ENCODE results near the gene GOSR2.
"Not testable (repeated sequence)": the region's sequence is repeated elsewhere in the genome, so short reads cannot be mapped to it uniquely, and the experiment has no call there.

GOSR2 gene

DNA sequence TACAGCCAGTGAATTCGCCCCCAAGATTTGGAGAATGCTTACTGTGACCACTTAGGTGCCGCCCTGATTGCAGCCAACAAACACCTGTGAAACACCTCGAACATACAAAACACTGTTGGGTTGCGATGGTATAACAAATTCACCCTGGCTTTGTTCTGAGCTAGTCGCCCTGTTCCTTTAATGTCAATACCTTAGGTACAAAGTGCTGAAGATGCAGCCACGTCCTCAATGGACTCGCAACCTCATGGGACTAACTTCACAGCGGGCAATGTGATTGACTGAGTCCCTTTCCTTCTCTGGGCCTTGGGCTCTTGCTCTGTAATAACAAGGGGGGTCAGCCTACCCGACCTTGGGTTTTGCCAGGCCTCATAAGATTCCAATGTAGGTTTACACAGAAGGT, 28.9 kb upstream of the GOSR2 start:
- no peak for DNase-seq (ENCODE audit: low spot score)

DNA sequence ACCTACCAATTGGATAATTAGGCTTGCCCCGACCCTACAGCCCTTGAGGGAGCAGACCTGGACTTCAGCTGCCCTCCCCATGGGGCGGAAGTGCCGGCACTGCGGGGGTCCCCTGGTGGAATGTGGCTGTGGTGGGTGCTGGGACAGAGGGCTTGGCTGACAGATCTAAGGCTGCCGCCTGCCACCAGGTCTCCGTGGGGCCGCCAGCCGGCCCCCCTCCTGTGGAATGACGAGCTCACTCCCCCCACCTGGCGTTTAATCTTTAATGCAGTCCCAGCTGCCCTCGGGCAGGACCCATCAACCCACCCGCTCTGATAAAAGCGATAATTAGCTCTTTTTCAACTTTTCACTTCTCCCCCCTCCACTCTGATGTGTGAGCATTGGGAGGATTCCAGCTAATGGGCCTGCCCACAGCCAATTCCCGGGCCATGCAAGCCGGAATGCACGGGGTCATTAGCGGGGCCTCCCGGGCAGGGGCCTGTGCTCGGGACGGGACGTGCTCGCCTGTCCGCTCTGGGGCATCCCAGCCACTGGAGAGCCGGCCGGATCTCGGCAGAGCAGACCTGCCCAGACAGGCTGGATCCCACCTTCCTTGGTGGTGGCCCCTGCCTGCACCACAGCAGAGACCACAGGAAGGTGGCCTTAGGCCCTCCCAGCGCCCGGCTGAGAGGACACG, 28.3 kb upstream of the GOSR2 start:
- DNase-seq (ENCODE audit: low spot score): no peak

DNA sequence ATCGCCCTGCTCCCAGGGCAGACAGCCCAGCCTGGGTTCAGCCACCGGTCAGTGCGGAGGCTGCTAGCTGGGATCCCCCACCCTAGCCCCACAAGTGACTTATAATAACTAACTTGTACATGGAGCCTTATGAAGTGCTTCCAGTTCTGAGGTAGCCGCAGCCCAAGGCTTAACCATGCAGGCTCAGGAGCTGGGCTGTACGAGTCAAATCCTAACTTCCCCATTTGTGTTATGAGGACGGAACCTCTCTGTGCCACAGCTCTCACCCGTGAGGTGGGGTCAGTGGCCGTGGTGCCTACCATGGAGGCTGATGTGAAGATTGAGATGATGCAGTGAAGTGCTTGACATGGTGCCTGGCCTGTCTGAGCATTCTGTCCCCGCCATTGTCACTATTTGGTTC, 27.8 kb upstream of the GOSR2 start:
- no peak for DNase-seq (ENCODE audit: low spot score)

DNA sequence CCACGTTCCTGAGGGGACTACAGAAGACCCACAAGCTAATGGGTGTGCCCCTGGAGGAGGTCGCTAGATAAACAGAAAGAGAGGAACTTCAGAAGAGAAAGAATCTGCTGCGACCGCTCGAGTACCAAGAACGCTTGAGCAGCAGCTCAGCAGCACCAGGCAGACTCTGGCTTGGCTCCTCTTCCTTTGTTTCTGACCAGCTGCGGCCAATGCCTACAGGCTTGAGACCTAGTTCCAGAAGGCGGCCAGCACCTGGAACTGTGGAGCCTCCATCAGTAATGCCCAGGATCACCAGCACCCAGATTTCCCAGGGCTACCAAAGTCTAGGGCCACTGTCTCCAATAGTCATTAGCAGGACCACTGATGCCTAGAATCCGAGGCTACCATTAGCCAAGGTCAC, 26.0 kb upstream of the GOSR2 start:
- no peak for DNase-seq (ENCODE audit: low spot score)

DNA sequence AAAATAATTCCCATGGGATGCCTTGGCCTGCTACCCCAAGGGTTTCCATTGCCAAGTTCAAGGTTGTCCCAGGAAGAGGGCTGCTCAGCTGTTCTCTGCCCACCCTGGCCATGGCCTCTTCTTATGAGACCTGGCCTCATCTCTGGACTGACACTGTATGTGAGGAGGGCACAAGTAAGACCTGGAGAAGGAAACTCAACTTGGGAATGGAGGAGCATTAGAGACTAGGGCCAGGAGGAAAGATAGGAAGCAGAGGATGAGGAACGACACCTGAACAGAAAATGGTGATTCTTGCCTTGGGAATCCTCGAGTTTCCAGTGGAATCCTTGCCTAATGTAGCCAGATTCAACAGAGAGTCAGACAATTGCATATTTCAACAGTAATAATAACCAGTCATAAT, 24.6 kb upstream of the GOSR2 start:
- no peak for DNase-seq (ENCODE audit: low spot score)

DNA sequence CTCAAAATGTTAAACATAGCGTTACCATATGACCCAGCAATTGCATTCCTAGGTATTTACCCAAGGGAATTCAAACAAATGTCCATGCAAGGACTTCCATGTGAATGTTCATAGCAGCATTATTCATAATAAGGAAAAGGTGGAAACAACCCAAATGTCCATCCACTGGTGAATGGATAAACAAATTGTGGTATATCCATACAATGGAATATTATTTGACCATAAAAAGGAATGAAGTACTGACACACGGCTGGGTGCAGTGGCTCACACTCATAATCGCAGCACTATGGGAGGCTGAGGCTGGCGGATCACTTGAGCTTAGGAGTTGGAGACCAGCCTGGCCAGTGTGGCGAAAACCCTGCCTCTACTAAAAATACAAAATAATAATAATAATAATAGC, 24.1 kb upstream of the GOSR2 start:
- no peak for DNase-seq (ENCODE audit: low spot score)

DNA sequence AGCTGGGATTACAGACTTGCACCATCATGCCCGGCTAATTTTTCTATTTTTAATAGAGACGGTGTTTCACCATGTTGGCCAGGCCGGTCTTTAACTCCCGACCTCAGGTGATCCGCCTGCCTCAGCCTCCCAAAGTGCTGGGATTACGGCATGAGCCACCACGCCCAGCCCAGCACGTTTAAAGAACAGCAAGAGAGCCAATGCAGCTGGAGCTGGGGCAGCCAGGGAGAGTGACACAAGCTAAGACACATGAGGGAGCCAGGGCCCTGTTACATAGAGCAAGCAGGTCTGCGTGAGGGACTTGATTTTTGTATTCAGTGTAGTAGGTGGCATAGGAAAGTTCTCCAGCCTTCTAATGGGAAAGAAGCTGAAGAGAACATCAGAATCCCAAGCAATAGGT, 21.7 kb upstream of the GOSR2 start:
- no peak for DNase-seq (ENCODE audit: low spot score)

DNA sequence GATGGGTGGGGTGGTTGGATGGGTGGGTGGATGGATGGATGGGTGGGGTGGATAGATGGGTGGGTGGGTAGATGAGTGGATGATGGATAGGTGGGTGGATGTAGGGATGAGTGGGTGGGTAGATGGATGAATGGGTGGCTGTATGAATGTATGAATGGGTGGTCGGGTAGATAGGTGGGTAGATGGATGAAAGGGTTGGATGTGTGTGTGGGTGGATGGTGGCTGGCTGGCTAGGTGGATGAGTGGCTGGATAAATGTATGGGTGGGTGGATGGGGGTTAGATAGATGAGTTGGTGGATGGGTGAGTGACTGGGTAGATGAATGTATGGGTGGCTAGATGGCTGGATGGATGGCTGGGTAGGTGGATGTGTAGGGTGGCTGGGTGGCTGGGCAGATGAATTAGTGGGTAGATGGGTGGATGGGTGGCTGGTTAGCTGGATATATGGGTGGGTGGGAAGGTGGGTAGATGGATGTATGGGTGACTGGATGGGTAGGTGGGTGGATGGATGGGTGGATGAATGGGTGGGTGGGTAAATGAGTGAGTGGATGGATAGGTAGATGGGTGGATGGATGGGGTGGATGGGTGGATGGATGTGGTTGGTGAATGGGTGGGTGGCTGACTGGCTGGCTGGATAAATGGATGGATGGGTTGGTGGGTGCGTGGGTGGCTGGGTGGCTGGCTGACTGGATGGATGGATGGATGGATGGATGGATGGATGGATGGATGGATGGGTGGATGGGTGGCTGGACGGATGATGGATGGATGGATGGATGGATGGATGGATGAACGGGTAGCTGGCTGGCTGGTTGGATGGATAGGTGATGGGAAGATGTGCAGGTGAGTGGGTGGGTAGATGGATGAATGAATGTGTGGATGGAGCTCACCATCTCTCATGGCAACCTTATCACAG, 18.9 kb upstream of the GOSR2 start:
- DNase-seq (ENCODE audit: low spot score): no peak

DNA sequence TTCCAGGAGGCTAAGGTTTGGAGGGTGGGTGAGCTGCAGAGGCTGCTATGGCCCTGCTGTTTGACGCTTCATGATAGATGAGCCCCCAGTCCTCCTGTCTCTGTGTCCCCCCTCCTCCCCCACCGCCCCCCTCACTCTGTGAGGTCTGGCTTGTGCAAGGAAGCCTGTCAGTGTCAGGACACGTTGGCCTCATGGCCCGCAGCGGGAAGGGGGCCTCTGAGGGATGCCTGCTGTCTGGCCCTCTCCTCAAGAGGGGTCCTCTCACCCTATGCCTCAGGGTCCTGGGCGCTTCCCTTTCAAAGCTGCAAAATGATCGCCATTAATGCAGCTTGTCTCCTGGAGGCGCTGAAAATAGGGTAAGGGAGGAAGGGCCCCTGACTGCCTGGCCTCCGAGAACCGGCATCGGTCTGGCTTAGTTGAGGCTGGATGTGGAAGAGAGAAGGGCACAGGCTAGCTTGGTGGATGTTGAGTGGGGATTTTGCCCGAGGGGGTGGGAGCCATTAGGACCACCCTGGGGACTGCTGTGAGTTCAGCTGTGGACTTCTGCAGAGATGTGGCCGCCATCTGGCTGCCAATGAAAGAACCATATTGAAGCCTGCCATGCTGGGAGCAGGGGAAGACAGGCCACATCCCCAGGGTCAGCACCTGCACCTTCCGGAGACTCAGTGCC, 14.8 kb upstream of the GOSR2 start:
- DNase-seq (ENCODE audit: low spot score): no peak

DNA sequence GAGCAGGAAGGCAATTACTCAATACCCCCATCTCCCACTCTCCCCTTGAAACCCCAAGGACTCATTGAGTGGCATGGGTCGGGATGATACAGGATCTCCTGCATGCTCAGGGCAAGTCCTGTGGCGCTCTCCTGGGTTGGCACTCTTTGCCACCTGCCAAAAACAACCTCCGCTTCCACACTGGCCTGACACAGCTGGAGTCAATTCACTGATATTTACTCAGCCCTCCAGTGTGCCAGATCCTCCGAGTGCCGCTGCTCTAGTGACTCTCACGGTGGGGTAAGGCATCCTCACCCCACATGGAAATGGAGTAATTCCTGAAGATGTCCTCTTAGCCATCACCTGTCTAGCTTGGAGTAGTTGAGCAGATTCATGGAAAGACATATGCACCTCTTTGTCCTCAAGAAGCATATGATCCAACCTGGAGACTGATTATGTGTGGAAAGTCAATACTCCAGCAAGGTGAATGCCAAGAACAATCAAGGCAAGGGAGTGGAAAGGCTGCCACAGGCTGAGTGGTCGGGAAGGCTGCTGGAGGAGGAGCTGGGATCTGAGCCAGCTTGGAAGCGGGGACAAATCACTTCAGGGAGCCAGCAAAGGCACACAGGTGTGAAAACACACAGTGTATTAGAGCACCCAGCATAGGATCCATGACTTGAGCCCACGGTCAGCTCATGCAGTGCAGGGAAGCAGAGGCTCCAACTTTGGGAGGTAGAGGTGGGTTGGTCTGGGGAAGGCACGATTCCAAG, 12.6 kb upstream of the GOSR2 start:
- no peak for DNase-seq (ENCODE audit: low spot score)

DNA sequence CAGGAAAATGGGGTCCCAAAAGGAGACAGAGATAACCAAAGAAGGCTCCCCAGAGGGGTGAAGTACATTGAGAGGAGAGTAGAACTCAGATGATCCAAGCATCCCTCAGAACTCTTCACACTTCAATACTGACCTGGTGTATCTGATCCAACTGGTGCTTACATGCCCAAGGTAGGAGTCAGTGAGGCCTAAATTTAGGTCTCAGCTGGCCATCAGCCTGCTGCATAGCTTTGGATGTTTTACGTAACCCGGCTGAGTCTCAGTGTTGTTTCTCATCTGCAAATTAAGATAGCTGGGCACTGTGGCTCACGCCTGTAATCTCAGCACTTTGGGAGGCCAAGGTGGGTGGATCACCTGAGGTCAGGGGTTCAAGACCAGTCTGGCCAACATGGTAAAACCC, 11.6 kb upstream of the GOSR2 start:
- no peak for DNase-seq (ENCODE audit: low spot score)

DNA sequence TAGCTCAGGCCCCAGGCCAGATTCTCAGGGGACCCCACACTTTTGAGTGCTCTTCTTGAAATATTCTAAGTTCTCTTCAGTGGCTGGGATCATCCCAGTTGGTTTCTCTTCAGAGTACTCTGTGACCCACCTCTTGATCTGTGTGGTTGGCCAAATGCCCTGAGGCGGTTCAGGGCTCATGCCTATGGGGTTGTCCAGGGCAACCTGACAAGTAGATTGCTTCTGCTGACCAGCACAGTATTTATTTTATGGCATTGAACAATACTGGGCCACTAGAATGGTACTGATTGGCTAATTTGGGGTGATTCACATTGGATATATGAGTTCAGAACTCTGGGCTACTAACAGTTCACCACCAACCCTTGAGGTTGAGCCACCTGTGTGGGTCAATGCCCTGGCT, 7.4 kb upstream of the GOSR2 start:
- DNase-seq (ENCODE audit: low spot score): no peak

DNA sequence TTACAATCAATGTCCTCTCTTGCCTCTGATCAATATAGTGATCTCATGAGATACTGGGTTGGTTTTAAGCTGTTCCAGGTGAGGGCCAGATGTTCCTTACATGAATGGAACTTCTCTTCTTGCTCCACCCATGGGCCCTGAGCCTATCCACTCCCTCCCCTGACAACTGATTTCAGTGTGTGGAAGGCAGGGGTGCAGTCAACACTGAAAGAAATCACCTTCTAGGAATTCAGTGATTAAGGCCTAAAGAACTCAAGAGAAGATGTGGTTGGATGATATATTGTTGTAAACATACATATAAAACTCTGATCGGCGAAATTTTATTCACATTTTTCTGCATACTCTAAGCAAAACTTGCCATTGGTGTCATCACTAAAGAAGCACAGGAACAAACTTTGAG, 6.7 kb upstream of the GOSR2 start:
- DNase-seq (ENCODE audit: low spot score): no peak

DNA sequence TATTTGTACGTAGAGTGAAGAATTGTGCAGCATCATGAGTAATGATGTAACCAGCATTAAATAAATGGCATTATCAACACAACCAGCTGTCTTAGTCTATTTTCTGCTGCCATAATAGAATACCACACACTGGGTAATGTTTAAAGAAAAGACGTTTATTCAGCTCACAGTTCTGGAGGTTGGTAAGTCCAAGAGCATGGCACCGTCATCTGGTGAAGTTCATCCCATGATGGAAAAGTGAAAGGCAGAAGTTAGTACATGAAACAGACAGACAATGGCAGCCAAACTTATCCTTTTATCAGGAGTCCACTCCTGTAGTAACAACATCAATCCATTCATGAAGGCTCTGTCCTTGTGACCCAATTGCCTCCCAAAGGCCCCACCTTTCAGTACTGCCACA, 6.3 kb upstream of the GOSR2 start:
- no peak for DNase-seq (ENCODE audit: low spot score)

DNA sequence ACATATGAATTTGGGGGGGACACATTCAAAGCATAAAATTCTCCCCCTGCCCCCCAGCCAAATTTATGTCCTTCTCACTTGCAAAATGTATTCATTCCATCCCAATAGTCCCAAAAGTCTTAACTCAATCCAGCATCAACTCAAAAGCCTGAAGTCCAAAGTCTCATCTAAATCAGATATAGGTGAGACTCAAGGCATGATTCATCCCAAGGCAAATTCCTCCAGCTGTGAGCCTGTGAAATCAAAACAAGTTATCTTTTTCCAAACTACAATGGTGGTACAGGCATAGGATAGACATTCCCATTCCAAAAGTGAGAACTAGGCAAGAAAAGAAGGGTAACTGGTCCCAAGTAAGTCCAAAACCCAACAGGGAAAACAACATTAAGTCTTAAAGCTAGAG, 5.9 kb upstream of the GOSR2 start:
- DNase-seq (ENCODE audit: low spot score): no peak

DNA sequence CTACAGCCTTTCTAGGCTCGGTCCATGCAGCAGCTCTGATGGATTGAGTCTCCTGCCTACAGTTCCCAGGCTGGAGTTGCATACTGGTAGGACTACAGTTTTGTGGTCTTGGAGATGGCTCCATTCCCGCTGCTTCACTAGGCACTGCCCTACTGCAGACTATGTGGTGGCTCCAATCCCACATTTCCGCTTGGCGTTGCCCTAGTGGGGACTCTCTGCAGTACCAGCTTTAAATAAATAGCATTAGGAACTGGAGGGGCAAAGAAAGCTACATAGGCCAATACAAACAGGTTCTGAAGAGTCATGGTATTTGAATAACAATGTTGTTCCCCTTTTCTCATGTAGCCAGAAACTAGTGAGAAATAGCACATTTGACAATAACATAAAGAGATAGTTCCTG, 5.4 kb upstream of the GOSR2 start:
- no peak for DNase-seq (ENCODE audit: low spot score)

DNA sequence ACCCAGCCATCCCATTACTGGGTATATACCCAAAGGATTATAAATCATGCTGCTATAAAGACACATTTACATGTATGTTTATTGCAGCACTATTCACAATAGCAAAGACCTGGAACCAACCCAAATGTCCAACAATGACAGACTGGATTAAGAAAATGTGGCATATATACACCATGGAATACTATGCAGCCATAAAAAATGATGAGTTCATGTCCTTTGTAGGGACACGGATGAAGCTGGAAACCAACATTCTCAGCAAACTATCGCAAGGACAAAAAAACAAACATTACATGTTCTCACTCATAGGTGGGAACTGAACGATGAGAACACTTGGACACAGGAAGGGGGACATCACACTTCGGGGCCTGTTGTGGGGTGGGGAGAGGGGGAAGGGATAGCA, 998 bp upstream of the GOSR2 start:
- DNase-seq (ENCODE audit: low spot score): not testable (repeated sequence)

DNA sequence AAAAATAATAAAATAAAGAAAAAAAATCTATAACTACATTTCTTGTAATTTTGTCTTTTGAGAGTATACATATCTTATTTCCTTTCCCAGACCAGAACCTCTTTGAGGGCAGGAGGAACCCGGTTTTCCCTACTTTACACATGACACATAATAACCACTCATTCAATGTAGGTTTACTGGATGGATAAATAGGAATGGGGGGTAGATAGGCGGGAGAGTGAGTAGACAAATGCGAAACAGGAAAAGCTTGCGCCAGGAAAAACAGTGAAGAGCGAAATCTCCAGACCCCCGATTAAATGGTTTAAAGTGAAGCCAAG, 515 bp upstream of the GOSR2 start:
- no peak for DNase-seq (ENCODE audit: low spot score)

DNA sequence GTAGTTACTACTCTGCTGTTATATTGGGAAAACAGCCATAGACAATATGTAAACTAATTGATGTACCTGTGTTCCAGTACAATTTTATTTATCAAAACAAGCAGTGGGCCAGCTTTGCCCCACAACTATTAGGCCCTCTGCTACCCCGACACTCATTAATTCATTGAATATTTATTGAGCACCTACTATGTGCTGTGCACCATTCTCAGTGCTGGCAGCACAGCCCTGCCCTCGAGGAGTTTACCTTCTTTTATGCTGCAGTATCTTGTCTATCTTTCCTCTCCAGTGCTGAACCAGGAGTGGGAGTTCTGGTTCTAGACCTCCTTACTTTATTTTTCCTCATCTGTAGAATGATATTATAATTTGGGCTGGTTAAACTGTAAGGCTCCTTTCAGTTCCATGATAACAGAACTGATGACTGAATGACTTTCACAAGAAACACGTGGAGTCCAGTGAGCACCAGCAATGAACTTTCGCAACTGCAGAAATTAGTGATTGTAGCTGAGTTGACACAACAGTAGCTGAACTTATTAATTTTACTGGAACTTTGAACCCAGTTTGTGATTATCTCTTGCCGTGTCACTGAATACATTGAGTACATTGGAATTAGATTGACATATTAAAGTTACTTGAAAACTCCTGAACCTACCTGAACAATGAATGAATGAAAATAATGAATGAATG, 2.4 kb downstream of the GOSR2 start:
- DNase-seq (ENCODE audit: low spot score): no peak

DNA sequence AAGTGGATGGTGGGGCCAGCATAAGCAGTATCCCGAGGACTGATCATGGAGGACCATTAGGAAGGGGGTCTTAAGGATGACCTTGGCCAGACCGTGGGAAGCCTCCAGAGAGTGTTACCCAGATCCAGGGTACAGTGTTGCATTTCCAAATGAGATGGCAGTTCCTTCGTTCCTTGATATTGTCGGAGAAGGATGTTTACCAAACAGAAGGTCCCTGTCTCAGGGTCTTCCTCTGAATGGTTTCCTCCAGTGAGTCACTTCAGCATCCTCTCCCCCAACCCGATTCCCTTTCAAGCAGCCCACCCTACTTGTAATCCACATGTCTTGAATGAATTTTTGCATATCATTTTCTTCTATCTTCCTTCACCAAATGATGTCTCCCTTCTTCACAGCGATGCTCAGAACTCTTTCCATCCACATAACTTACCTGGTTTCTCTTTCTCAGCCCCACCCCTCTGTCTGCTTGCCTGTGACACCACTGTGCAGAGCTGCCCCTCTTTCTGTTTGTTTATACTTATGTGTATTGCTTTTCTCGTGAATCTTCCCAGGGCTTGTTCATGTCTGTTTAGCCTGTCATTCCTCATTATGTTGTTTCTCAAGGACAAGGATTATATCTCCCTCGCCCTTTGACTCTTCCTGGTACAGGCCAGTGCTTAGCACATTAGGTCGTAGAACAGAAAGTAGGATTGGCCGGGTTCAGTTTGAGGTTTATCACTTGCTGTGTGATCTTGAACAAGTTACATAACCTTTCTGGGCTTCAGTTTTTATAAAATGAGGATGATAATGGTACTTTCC, 5.7 kb downstream of the GOSR2 start:
- no peak for DNase-seq (ENCODE audit: low spot score)

DNA sequence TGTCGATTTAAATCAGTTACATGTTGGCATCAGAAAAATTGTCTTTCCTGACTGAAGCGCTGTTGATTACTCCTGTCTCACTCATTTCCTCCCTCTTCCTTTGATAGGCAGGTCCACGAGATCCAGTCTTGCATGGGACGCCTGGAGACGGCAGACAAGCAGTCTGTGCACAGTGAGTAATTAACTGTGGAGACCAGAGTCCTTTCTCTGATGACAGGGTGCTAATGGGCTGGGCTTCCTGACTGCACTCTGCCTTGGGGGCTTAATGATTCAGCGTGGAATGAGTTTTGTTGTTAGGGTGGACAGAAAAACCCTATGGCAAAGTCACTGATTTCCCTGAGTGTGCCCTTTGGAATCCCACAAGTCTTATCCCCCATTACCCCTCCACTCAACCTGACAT, 6.5 kb downstream of the GOSR2 start:
- no peak for DNase-seq (ENCODE audit: low spot score)

All from ecto neural progenitor cell (in vitro differentiated cells).